Activated CD8-positive, alpha-beta memory T cell treated with anti-CD3 and anti-CD28 coated beads for 1 hour (primary cell): ENCODE results near the gene ATP11A.

ENCODE experiments used
- DNase-seq, 2 donors: peaks; one replicate each; pipeline ENCODE4 v3.0.0-alpha.2; 2020; ENCODE audit warnings: low read depth in 1 of 2; ENCODE audit errors: extremely low read depth in 1 of 2

ATP11A gene

DNA sequence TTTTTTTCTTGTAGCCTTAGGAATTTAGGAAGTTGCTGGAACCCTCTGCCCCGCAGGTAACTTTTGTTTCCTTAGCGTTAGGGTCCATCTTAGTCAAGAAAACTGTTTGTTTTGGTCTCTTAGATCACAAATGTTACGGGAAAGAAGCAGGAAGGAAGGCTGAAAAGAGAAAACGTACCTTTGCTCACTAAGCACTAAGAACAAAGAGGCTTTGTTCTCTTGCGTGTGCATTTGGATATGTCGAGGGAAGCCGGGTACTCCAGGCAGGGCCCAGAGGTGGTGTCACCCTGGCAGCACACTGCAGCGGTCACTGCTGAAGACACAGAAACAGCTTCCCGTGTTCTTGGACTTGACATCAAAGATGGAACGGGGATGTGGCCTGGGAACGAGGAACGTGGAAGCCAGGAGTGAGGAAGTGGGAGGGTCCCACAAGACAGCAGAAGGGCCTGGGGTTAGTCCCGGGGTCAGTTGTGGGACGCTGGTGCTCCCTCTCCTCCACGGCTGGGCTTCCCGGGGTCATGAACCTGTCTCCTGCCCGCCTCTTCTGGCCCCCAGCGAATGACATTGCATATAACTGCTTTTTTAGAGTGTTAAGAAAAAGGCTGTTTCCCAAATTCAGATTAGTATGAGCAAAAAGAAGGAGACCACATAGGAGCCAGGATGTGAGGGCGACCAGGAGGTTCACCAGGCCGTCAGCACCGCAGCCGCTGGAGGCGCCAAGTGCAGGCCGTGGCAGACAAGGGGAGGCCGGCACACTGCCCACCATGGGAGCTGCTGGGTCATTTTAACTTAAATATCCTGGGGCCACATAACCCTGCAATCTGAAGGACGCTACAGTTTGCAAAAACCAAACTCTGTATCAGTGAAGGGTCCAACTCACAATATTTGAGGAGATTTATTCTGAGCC, 31.6 kb downstream of the ATP11A start:
- no peak for DNase-seq

DNA sequence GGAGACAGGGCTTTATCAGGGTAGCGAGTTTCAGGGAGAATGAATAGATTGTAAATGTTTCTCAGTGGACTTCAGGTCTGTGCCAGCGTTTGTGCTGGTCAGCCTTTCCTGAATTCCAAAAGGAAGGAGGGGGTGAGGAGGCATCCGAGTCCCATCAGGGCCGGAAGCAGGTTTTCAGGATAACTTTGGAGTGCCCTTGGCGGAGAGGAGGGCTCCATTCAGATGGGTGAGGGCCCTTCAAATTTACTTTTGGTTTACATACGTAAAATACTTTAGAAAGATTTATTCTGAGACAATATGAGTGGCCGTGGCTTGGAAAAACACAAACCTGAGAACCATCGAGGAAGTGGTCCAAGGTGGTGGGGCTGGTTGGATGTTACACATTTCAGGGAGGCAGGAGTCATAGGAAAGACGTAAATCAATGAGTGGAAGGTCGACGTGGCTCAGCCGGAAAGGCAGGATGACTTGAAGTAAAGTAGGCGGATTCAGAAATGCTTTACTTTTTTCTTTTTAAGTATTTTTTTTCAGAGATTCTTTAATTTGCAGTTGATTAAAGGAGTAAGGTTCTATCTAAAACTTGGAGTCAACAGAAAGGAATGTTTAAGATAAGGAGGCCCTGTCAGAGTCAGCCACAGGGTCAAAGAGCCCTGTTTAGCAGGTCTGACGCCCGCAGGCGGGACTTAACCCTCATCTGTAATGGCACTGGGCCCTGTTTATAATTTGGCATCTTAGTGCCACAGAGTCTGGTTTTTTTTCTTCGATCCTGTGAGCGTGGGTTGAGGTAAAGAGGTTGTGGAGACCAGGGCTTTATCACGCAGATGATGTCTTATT, 32.8 kb downstream of the ATP11A start:
- no peak for DNase-seq

DNA sequence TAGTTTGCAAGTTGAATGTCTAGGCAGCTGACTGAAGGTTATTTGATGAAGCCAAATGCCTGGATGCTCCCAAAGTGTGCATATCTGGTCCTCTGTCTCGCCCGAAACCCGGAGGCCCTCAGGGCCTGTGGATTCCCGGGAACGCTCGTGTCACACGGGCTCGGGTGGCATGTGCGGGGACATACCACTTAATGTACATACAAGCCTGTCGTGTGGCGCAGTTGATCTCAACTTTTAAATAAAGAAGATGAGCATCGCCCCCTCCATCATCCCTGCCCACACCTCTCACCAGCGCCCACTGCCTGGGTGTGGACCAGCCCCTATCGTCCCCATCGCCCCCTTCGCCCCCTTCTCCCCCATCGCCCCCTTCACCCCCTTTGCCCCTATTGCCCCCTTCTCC, 33.9 kb downstream of the ATP11A start:
- DNase-seq: no peak

- DNase-seq: no peak
These were observed 35.0 kb downstream of the ATP11A start for GRCh38 chr13:112724788-112725345.

DNA sequence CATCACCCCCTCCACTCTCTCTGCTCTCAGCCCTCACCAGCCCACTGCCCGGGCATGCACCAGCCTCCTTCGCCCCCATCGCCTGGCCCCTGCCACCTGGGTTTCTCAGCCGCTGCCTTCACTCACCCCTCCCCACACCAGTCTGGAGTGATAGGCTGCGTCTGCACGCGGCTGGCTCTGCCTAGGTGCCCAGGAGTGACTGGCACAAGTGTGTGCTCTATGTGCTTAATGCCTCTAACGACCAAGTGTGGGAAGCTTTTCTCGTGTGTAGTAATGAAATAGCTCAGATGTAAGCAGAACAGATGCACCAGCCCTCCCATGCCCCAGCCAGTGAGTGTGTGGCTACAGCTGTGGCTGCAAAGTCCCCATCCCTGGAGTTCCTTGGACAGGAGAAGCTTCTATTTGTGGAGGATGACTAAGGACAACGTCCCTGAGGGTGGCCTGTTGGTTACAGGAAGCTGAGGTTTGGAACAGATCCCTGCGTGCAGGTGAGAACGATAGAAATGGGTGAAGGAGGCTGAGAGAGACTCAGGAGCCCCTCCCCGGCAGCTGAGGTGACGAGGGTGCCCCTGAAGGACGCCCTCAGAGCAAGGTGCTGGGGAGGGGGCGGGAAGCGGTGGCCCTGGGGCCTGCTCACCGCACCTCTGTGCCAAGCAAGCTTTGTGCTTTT, 35.6 kb downstream of the ATP11A start:
- no peak for DNase-seq

DNA sequence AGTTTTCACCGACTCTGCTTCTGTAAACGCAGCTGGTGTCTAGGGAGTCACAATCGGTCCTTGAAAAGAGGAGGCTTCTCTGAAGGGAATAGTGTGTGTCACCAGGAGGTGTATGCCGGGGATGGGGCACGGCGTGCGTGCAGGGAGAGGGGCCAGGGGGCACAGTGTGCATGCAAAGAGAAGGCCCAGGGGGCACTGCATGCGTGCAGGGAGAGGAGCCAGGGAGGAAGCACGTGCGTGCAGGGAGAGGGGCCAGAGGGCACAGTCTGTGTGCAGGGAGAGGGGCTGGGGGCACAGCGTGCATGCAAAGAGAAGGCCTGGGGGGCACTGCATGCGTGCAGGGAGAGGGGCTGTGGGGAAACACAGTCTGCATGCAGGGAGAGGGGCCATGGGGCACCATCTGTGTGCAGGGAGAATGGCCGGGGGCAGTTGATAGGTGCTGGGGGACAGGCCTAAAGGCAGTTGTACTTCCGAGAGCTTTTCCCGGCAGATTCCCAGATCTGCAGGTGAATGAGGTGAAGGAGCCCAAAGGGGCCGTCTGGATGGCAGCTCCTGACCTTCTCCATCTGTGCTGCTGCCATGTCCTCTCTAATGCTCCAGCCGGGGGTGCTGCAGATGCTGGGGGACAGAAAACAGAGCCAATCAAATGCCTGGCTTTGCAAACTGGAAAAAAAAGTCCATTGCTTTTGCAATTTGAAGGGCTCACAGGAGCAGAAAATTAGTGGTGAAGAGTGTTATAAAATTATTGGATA, 36.4 kb downstream of the ATP11A start:
- no peak for DNase-seq

GRCh38 chr13:112727581-112727980, 37.7 kb downstream of the ATP11A start:
- no peak for DNase-seq

DNA sequence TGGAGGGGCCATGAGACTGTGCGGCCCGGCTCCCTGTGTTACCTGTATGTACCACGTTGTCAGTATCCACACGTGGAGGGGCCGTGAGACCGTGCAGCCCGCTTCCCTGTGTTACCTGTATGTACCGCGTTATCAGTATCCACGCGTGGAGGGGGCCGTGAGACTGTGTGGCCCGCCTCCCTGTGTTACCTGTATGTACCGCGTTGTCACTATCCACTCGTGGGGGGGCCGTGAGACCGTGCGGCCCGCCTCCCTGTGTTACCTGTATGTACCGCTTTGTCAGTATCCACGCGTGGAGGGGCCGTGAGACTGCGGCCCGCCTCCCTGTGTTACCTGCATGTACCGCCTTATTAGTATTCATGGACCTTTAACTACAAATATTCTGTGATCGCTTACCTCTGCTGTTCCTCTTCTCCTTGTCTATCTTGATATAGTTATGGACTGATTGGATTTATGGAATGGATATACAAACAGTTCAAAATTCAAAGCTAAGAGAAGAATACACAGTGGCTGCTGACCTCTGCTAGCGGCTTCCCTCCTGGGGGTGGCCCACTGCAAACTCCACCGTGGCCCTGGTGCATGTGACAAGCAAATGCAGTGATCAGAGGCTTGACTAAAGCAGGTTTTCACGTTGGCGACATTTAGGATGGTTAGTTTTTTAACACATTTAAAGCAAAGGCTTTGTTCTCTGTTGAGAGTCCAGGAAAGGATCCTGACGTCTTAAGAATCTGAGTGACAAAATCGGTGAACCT, 38.7 kb downstream of the ATP11A start:
- no peak for DNase-seq

GRCh38 chr13:112729408-112729807, 39.6 kb downstream of the ATP11A start:
- DNase-seq: no peak

DNA sequence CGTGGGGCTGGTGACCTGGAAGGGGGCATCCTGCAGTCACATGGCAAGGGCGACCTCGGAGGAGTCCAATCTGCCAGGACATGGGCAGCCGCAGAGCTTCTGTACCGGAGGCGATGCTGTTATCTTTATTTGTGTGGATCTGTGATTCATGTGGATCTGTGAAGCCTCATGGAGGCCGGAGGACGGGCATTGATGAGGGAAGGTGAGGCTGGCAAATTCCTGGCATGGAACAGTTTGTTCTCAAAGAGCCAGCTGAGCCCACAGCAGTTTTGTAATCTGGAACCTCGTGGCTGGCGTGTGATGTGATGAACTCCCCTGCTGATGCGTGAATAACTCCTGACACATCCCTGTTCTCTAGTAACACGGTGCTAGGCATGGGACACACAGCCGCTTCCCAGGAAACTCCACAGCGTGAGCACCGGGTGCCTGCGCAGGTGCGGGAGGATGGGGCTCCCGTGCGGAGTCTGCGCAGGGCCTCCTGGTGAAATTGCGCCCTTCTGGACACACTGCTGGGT, 40.4 kb downstream of the ATP11A start:
- DNase-seq: no peak

DNA sequence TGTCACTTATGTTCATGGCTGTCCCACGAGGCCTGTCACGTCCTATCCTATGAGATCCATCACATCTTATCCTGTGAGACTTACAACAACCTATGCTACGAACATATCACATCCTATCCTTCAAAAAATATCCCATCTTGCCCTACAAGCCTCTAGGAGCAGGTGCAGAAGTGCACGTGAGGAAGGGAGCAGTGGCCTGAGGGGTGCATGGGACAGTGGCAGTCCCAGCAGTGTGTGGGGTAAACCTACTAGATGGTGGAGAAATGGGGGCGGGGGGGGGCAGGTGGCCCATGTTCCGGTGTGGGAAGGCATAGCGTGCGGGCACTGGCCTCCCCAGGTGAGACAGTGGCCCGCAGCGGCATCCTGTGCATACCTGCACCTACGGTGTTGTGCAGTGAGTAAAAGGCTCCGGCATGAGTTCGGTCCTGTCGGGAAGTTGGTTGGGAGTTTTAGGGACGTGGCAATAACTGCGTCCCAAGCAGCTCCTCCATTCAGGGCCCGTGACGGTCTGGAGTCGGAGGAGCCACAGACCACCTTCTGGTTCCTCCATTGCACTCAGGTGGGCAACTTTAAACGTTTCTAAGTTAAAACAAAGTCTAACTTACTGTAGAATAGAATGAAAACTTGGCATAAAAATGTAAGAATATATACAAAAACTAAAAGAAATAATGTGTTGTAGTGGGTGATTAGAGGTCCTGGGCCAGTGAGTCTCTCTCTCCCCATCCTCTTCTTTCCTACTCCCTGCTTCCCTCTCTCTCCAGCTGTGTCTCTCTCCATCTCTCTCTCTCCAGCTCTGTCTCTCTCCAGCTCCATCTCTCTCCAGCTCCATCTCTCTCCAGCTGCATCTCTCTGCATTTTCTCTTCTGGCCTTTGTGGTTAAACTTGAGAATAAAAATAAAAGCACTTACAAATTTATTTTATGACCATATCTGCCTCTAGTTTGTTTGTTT, 42.1 kb downstream of the ATP11A start:
- no peak for DNase-seq

DNA sequence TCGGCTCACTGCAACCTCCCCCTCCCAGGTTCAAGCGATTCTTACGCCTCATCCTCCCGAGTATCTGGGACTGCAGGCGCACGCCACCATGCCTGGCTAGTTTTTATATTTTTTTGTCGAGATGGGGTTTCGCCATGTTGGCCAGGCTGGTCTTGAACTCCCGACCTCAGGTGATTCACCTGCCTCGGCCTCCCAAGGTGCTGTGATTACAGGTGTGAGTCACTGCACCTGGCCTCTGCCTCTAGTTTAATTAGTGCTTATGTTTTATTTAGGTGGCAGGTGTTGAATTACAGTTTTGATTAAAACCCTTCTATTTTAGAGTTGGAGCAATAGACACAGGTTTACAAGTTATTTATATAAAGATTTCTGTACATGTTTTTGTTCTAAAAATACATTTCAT, 42.8 kb downstream of the ATP11A start:
- no peak for DNase-seq

GRCh38 chr13:112733112-112733511, 43.3 kb downstream of the ATP11A start:
- DNase-seq: no peak

DNA sequence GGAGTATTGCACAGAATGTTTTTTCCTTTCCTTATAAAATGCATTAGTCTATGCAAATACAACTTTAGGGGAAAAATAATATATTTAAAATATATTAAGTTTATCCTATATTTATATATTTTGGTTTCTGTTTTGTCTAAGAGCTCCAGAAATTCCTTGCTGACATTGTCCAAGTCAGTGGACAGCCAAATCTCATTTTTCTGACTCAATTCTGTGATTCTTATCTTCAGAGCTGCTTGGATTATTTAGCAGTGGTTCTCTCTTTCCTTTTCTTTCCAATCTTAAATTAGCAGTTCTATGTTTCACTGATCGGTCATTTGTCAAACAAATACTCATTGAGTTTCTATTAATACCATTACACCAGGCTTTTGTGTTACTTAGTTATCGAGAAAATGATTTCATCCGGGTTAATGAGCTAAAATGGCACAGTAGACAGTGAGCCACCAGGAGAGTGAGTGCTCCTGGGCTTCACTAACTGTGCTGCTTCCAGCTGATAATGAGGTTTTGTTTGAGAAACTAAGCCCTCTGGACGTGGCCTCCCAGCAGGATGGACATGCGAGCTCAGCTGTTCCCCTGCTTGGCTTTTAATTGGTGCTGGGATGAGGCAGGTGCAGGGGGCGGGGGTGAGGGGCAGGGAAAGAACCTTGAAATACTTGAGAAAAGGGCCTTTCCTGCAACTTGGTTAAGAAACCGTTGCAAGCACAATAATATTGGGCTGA, 44.0 kb downstream of the ATP11A start:
- DNase-seq: no peak

DNA sequence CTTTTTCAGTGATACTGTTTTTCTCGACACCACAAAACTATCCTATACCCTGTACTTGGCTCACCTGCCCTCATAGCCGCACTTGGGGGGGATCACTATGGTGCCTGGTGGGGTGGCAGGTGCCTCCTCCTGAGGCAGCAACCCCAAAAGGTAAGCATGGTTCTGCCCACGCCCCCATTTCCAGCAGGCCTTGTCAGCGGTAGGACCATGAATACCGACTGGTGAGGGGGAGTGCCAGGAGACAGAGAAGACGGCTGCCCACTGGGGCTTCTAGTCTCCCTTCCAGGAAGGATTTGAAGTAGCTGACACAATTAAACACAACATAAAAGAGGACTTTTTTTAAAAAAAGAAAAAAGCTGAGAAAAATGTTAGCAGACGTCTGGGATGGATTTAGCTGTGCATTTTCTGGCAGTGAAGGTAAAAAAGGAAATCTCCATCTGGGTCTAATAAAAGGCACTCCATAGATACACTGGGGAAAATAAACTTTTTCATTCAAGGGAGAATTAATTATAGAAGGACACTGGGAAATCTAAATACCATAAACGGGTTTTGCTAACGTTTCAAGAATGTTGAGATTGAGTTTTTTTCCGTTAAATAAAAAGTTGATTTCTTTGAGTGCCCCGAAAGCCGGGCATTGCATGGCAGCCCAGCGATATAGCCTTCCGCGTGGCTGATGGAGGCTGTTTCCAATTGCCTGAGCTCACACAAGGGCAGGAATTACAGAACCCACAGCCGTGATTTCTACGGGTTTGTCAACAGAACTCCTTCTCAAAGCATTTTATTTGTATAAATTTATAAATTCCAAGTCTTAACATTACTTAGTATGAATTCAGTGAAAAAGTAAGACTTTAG, 45.1 kb downstream of the ATP11A start:
- no peak for DNase-seq

DNA sequence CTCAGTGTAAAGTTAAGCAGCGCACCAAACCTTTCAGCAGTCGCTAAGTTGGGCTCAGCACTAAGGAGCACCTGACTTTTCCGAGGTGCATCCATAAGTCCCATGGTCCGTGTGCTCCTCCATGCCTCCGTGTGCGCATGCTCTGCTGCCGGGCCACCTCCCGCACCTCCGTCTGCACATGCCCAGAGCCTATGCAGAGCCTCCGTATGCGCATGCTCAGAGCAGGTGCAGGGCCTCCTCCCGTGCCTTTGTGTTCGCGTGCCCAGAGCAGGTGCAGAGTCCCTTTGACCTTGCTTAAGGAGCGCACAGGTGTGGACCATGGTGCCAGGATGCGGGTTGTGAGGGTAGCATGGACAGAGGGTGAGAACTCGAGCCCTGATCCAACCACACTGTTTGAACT, 46.0 kb downstream of the ATP11A start:
- no peak for DNase-seq

GRCh38 chr13:112737294-112737693, 47.5 kb downstream of the ATP11A start:
- no peak for DNase-seq
